ENCODE results near the gene C1orf159. TPM values are rescaled to one million over a fixed set of nuclear protein-coding genes. Genes with fewer than 3 reads are reported as not detected.

Gene C1orf159
- total and polyA plus RNA-seq, 4 donors = 4.4 to 27.0 (median 16.1) TPM

DNA sequence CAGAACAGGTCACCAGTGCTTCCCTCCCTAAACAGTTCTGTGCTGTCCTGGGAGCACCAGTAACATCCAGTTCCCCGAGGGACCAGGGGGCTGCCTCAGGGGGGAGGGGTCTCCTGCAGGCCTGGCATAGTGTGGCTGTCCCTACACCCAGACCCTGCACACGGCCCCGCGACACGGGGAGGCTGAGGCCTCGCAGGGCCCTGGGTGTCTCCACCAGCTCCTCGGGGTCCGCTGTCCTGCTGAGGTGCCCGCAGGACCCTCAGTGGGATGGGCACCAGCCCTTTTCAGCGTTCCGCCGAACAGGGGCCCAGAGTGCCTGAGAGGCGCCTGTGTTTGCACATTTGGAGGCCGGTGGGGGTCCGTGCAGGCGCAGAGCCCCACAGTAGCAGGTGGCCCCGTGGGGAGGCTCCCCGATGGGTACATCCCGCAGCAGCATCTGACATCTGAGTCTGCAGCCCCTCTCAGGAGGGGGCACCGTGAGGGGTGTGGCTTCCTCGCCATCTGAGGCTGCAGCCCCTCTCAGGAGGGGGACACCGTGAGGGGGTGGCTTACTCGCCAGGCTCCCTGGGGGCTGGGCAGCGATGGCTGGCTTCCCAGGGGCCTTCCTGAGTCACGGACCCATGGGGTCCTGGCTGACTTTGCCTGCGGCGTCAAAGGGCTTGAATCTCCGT is 18.5 kb upstream of the C1orf159 start:
- DNase-seq (ENCODE audit: low read depth in 4 of 6, low spot score in 6 of 6) = no peak
- Histone ChIP-seq H3K4me3 (ENCODE audit: low read depth, low read length) (no peak overlapping the region), H3K4me1 (ENCODE audit: control insufficient read depth, insufficient read depth, low read length) (peaks cover 26% of the 10 kb centered on the region), H3K27ac (ENCODE audit: low read depth, low read length) (no peak overlapping the region), H3K27me3 (ENCODE audit: control insufficient read depth, insufficient read depth, low read length) (peaks cover 12% of the 10 kb centered on the region), H3K36me3 (ENCODE audit: control insufficient read depth, insufficient read depth, low read length) (peaks cover 2% of the 10 kb centered on the region), H3K9me3 (ENCODE audit: control insufficient read depth, insufficient read depth, low read length) (no peaks in the 10 kb centered on the region)
- 85% methylated on average over 26 of the region's 28 CpGs for WGBS (ENCODE audit: insufficient coverage)

DNA sequence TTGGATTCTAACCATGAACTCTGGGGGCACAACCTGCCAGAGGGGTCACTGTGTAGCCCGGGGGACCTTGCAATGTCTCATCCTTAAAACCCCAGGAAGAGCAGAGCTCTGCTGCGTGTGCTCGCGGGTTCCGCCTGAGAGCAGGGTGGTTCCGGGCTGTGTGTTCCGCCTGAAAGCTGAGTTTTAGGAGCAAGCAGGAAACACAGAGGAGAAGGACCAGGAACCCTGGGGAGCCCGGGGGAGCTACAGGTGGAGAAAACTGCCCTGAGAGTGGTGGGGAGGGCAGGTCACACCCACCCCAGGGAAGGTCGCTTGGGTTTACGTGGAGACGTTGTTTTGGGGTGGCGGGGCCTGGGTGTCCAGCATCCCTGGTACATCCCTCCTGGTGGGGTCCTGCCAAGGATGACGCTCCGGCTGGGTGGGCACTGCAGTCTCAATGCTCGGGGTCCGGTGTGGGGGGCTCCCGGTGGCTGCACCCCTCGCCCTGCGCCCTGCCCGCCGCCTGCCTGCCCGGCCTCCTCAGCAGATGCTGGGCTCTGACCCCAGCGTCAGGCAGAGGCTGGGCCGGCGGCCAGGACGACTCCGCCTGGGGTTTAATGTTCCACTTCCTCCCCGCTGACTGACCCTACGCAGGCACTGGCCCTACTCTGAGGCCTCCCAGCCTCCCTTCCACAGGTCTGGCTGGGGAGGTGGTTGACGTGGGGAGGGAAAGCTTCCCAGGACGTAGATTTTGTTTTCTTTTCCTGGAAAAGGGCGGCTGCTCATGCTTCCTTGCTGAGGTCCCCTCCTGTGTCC is 17.3 kb upstream of the C1orf159 start:
- peaks cover 36% of the 10 kb centered on the region for H3K4me1 ChIP-seq (ENCODE audit: control insufficient read depth, insufficient read depth, low read length)
- H3K4me3 ChIP-seq (ENCODE audit: low read depth, low read length) = no peak overlapping the region
- 80% methylated on average over 27 of the region's 32 CpGs for WGBS (ENCODE audit: insufficient coverage)
- no peaks in the 10 kb centered on the region for H3K9me3 ChIP-seq (ENCODE audit: control insufficient read depth, insufficient read depth, low read length)
- peak in 1 of 6 donors; percentile 55 for DNase-seq (ENCODE audit: low read depth in 4 of 6, low spot score in 6 of 6)
- no peak overlapping the region for H3K27ac ChIP-seq (ENCODE audit: low read depth, low read length)
- peaks cover 12% of the 10 kb centered on the region for H3K27me3 ChIP-seq (ENCODE audit: control insufficient read depth, insufficient read depth, low read length)
- H3K36me3 ChIP-seq (ENCODE audit: control insufficient read depth, insufficient read depth, low read length) = peaks cover 2% of the 10 kb centered on the region

DNA sequence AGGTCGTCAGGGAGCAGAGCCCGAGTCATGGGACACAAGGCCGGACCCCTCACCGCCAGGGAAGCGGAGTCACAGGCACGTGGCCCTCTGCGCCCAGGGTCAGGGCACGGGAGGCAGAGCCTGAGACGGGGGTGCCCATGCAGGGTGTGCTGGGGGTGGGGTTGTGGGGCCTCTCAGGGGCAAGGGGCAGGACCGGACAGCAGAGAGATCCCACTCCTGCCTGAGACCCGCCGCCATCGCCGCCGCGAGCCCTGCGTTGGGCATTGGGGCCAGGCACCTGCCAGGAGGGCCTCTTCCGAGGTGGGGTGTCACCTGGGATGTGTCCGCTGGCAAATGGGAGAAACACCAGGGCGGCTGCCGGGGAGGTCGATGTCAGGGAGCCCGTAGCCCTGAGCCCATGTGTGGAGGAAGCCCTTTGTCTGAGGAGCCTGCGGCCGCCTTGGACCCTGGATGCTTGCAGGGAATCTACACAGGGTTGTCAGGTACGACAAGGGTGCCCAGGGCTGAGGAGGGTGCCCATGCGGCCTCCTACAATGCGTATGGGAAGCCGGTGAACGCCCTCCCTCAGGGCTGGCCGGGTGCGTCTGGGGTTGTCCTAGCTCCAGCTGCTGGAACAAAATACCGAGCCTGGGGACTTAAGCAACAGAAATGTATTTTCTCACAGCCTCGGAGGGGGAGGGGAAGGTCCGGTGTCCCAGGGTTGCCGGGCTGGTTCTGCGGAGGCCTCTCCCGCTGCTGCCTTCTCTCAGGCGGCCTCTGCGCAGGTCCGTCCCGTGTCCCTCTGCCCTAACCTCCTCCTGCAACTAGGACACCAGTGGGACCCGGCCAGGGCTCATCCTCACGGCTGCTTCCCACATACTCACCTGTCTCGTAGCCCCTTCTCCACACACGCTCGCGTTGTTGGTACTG is 16.4 kb upstream of the C1orf159 start:
- H3K36me3 ChIP-seq (ENCODE audit: control insufficient read depth, insufficient read depth, low read length) = peaks cover 2% of the 10 kb centered on the region
- H3K27ac ChIP-seq (ENCODE audit: low read depth, low read length) = no peak overlapping the region
- H3K4me3 ChIP-seq (ENCODE audit: low read depth, low read length) = no peak overlapping the region
- 83% methylated on average over 40 of the region's 48 CpGs for WGBS (ENCODE audit: insufficient coverage)
- peaks cover 37% of the 10 kb centered on the region for H3K4me1 ChIP-seq (ENCODE audit: control insufficient read depth, insufficient read depth, low read length)
- DNase-seq (ENCODE audit: low read depth in 4 of 6, low spot score in 6 of 6) = no peak
- peaks cover 4% of the 10 kb centered on the region for H3K27me3 ChIP-seq (ENCODE audit: control insufficient read depth, insufficient read depth, low read length)
- H3K9me3 ChIP-seq (ENCODE audit: control insufficient read depth, insufficient read depth, low read length) = no peaks in the 10 kb centered on the region

DNA sequence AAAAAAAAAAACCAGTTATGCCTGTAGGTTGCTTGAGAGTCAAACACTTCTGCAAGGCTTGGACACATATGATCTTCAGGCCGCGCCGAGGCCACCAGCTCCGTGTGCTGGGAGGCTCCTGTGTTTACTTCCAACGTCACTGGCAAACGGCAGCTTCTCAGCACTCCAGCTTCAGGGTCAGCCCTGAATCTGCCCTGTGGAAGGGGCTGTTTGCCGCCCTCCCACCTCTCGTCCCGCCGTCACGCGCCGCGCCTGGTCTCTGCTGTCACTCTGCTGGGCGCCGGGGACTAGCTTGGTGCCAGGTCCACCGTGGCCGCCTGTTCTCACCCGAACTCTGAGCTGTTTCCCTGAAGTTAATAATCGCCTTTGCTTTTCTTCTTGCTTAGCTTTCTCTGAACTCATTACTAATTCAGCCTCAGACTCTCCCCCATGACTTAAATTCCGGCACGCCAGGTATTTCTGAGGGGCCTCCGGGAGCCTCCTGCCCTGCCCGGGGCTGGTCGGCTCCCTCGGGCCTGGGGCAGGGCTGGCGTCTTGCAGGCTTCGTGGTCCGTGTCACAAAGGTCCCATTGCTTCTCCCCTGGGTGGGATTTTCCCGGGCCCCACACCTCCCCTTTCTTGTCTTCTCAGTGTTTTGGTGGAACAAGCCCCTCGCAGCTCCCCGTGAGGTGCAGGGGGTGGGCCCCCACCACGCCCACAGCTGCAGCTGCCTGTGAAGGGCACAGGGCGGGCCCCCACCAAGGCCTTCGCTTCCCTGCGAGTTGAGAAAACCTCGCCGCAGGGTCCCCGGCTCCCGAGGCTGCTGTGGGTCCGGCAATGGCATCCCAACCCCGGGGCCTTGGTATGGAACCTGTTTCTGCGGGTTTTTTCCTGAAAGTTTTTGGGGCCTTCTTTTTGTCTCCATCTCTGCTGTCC is 14.6 kb upstream of the C1orf159 start:
- H3K9me3 ChIP-seq (ENCODE audit: control insufficient read depth, insufficient read depth, low read length) = no peaks in the 10 kb centered on the region
- peaks cover 23% of the 10 kb centered on the region for H3K4me1 ChIP-seq (ENCODE audit: control insufficient read depth, insufficient read depth, low read length)
- no peaks in the 10 kb centered on the region for H3K27me3 ChIP-seq (ENCODE audit: control insufficient read depth, insufficient read depth, low read length)
- DNase-seq (ENCODE audit: low read depth in 4 of 6, low spot score in 6 of 6) = no peak
- 86% methylated on average over 41 of the region's 43 CpGs for WGBS (ENCODE audit: insufficient coverage)
- H3K4me3 ChIP-seq (ENCODE audit: low read depth, low read length) = no peak overlapping the region
- no peak overlapping the region for H3K27ac ChIP-seq (ENCODE audit: low read depth, low read length)
- peaks cover 2% of the 10 kb centered on the region for H3K36me3 ChIP-seq (ENCODE audit: control insufficient read depth, insufficient read depth, low read length)

DNA sequence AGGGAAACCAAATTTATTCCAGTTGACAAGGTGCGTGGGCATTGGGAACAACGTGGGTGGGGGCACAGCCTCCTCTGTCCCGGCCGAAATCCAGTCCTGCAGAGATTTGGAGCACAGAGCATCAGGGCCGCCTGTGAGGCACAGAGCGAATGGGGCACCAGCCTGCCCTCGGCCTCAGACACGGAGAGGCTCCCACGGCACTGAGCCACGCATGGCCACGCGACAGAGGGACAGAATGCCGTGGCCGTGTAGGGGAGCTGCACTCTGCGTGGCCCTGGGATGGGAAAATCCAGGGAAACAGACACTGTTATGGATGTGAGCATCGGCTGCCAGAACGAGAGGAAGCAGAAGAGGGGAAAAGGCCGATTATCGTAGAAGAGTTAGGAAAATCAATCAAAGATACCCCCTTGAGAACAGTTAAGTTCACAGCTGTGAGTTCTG is 13.5 kb upstream of the C1orf159 start:
- DNase-seq (ENCODE audit: low read depth in 4 of 6, low spot score in 6 of 6) = peak in 1 of 6 donors; percentile 32
- Histone ChIP-seq H3K4me3 (ENCODE audit: low read depth, low read length) (no peak overlapping the region), H3K4me1 (ENCODE audit: control insufficient read depth, insufficient read depth, low read length) (peaks cover 14% of the 10 kb centered on the region), H3K27ac (ENCODE audit: low read depth, low read length) (no peak overlapping the region), H3K9me3 (ENCODE audit: control insufficient read depth, insufficient read depth, low read length) (no peaks in the 10 kb centered on the region), H3K36me3 (ENCODE audit: control insufficient read depth, insufficient read depth, low read length) (peaks cover 2% of the 10 kb centered on the region), H3K27me3 (ENCODE audit: control insufficient read depth, insufficient read depth, low read length) (no peaks in the 10 kb centered on the region)
- 78% methylated on average over 19 of the region's 19 CpGs for WGBS (ENCODE audit: insufficient coverage)

DNA sequence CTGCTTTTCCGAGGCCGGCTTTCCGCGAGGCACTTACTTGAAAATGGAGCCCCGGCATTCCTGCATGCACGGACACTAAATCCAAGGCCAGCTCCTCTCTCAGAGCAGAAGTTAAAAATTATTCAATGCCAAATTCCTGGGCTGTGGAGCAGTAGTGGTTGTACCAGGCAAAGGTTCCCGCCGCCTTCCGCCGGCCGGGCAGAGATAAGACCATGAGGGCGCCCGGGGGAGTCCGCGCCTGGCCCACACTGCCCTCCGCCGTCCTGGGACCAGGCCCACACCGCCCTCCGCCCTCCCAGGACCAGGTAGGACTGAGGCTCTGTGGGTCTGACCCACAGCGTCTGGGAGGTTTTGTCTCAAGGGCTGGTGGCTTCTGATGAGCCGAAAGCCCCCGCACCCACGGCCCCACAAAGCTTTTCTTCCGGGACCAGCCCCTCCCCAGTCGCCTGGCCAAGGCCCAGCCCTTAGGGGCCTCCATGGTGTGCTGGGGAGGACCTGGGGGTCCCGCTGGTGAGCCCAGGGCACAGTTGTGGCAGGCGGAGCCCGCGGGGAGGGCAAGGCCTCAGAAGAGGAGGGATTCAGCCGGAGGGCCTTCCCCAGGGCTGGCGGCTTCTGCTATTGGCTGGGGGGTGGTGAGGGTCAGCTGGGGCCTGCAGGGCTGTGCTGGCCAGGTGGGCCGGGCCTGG is 12.7 kb upstream of the C1orf159 start:
- Histone ChIP-seq H3K36me3 (ENCODE audit: control insufficient read depth, insufficient read depth, low read length) (no peaks in the 10 kb centered on the region), H3K4me3 (ENCODE audit: low read depth, low read length) (no peak overlapping the region), H3K27ac (ENCODE audit: low read depth, low read length) (no peak overlapping the region), H3K27me3 (ENCODE audit: control insufficient read depth, insufficient read depth, low read length) (no peaks in the 10 kb centered on the region), H3K4me1 (ENCODE audit: control insufficient read depth, insufficient read depth, low read length) (peaks cover 12% of the 10 kb centered on the region), H3K9me3 (ENCODE audit: control insufficient read depth, insufficient read depth, low read length) (no peaks in the 10 kb centered on the region)
- 76% methylated on average over 23 of the region's 32 CpGs for WGBS (ENCODE audit: insufficient coverage)
- no peak for DNase-seq (ENCODE audit: low read depth in 4 of 6, low spot score in 6 of 6)

DNA sequence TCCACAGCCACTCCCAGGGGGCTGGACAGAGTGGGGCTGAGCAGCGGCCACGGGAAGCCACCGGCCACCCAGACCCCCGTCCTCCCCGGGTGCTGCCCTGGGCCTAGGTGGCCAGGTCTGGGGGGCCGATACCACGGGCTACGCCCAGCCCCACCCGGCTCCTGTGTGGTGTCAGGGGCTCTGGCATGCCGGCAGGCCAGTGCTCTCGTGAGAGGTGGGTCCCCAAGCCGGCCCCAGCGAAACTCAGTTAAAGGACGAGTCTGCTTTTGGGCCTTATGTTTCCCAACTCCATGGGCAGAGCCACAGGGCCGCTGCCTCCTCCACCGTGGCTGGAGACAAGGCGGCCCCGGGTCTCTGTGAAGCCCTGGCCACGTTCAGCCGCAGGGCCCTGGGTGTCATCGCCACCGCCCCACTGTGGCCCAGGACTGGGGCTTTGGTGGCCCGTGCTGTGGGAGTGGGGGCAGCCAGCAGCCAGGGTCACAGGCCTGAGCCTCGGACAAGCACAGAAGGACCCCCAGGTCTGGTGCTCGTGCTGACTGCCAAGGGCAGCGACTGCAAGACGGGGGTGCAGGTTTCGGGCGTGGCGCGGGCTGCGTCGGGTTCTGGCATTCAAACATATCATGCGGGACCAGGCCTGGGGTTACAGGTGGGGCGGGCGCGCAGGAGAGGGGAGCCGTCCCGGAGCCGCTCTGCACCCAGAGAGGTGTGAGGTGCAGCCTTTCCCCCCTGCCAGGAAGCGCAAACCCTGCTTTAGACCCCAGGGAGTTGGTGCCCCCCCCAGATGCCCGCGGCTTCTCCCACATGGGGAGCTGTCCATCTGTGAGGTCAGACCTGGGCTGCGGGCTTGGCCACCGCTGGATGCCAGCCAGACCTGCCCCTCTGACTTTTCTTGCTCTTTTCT is 11.9 kb upstream of the C1orf159 start:
- no peak for DNase-seq (ENCODE audit: low read depth in 4 of 6, low spot score in 6 of 6)
- Histone ChIP-seq H3K27ac (ENCODE audit: low read depth, low read length) (no peak overlapping the region), H3K4me3 (ENCODE audit: low read depth, low read length) (no peak overlapping the region), H3K4me1 (ENCODE audit: control insufficient read depth, insufficient read depth, low read length) (peaks cover 17% of the 10 kb centered on the region), H3K9me3 (ENCODE audit: control insufficient read depth, insufficient read depth, low read length) (no peaks in the 10 kb centered on the region), H3K36me3 (ENCODE audit: control insufficient read depth, insufficient read depth, low read length) (no peaks in the 10 kb centered on the region), H3K27me3 (ENCODE audit: control insufficient read depth, insufficient read depth, low read length) (no peaks in the 10 kb centered on the region)
- 90% methylated on average over 44 of the region's 45 CpGs for WGBS (ENCODE audit: insufficient coverage)

DNA sequence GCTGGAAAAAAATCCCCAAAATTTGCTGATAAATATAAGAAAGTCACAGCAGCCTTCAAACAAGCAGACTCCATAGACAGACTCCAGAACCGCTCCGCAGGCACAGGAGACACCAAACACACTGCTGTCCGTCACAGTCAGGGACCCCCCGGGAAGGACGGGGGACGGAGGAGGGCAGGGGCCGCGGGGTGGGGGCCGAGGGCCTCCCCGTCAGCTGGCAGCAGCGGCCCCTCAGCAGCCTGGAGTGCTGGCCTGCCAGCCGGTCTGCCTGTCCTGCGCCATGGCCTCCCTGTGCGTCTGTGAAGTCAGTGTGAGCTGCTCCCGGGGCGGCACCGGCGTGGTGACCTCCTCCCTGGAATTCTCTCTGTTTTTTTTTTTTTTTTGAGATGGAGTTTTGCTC is 10.1 kb upstream of the C1orf159 start:
- Histone ChIP-seq H3K4me3 (ENCODE audit: low read depth, low read length) (no peak overlapping the region), H3K27ac (ENCODE audit: low read depth, low read length) (no peak overlapping the region), H3K9me3 (ENCODE audit: control insufficient read depth, insufficient read depth, low read length) (no peaks in the 10 kb centered on the region), H3K4me1 (ENCODE audit: control insufficient read depth, insufficient read depth, low read length) (peaks cover 29% of the 10 kb centered on the region), H3K36me3 (ENCODE audit: control insufficient read depth, insufficient read depth, low read length) (no peaks in the 10 kb centered on the region), H3K27me3 (ENCODE audit: control insufficient read depth, insufficient read depth, low read length) (no peaks in the 10 kb centered on the region)
- no peak for DNase-seq (ENCODE audit: low read depth in 4 of 6, low spot score in 6 of 6)
- 86% methylated on average over 11 of the region's 18 CpGs for WGBS (ENCODE audit: insufficient coverage)
